NCI-H1694 treated with DMSO at 0.1 percent for 48 hours (cell line): ENCODE results near the gene GIPC2.

Experiments
- DNase-seq: peaks from one replicate; lab custom pipeline; 2025; lab: John Stamatoyannopoulos, UW

The GIPC2 gene

DNA sequence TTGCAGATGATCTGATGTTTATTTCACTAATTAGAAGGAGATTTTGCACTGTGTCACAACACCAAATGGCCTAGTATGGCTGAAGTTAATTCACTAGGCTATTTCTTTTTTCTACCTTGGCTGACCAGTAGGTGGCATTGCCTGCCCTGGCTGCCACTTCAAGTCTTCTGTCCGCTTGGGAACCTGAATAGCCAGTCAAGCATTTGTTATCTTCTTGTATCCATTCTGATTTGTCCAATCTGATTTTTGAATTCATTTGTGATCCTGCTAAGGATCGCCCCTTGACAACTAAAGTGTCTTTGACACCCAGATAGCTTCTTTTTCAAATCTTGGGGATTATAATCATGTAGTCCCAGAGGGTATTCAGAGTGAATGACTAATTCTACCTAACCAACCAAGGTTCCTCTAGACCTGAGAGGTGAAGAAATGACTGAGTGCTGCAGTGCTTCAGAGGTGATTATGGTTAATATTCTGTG is 99.4 kb downstream of the GIPC2 start:
- peak; percentile 55 for DNase-seq

DNA sequence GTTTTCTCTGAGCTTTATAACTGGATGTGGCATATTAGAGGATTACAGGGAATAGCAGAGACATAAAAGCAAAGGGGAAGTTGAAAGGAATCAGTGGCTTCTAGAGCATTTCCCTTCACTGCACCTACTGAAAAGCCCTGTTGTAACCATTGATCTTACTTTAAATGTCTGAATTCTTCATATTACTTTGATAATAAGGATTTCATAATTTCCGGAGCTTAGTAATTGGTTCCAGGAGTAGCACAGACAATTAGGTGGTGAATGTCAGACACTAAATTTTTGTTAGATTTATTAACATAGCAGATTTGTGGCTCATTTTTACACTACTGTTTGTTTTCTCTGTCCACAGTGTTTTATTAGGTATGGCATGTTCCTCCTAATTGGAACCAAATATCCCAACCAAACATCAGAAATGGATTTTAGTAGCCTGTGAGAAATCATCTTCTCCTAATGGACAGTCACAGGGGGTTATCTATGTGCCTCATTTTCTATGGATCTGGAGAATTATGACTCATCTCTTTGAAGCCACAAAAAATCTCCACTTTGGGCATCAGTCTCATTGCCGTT is 100.5 kb downstream of the GIPC2 start:
- no peak for DNase-seq

DNA sequence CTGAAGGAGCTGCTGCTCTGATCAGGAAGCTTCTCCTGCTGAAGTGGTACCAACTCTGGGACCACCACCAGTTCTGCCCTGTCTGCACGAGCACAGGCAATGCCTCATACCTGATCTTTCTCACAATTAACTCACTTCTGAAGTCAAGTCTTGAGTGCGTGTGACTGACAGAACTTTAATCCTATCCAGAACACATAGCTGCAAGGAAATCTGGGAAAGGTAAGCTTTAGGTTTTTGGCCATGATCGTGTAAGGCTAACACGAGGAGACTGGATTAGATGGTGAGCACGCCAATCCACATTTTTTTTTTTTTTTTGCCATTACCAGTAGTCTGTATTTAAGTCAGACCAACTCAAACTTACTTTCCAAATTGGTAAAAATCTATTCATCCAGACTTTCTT is 101.3 kb downstream of the GIPC2 start:
- DNase-seq = no peak

DNA sequence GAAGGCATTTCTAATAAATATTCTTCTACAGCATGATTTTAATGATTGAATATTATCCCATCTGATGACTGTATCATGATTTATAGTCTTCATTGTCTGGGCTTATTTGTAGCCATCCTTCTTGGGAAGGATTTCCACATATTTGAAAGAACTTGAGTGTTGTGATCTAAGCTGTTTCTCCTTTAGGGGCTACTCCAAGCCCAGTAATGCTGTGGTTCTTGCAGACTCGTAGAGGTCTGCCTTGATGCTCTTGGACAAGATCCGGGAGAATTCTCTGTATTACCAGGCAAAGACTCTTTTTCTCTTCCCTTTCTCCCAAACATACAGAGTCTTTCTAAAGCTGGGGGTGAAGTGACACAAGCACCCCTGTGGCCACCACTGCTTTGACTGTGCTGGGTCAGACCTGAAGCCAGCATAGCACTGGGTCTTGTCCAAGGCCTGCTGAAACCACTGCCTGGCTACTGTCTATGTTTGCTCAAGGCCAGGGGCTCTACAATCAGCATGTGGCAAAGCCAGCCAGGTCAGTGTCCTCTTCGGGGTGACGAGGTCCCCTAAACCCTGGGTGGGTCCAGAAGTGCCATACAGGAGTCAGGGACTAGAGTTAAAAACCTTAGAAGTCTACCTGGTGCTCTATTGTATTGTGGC is 107.4 kb downstream of the GIPC2 start:
- no peak for DNase-seq

DNA sequence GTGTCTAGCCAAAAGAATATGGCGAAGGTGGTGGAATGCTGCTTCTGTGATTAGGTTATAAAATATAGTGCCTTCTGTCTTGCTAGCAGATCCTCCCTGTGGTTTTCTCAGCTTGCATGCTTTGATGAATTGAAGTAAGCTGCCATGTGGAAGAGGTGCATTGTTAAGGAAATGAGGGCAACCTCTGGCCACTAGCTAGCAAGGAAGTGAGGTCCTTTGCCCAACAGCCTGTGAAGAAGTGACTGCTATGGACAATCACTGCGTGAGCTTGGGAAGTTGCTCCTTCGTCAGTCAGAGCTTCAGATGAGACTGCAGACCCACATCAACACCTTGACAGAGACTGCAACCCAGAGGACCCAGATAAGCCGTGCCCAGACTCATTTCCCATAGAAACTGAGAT is 109.4 kb downstream of the GIPC2 start:
- DNase-seq = no peak

DNA sequence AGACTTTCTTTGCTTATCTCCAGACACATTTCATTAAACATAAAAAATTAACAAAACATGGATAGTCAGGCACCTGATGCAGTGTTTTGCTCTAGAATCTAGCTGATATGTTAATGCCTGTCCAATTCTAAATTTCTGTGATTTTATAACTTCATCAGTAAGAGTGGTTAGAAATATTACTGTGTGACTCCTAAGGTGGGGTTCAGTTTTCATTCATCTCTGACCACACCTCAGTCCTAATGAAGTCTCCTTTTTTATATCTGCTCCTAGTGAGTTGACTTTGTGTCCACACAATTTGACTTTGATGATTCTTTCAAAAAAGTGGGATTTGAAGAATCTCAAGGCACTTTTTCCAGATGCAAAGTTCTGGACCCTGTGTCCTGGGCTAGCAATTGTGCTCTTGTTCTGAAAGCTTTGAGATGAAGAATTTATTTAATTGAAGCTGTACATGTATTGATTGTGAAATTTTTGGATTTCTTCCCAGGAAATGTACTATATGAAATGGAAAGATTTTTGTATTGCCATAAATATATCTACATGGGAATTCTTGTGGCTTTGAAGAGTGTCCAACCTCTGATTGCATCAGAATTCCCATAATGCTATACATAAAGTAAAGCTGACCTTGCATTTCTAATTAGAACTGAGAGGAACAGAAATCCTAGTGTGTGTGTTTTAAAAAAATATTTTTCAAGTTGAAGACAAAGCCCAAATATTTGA is 111.2 kb downstream of the GIPC2 start:
- no peak for DNase-seq

DNA sequence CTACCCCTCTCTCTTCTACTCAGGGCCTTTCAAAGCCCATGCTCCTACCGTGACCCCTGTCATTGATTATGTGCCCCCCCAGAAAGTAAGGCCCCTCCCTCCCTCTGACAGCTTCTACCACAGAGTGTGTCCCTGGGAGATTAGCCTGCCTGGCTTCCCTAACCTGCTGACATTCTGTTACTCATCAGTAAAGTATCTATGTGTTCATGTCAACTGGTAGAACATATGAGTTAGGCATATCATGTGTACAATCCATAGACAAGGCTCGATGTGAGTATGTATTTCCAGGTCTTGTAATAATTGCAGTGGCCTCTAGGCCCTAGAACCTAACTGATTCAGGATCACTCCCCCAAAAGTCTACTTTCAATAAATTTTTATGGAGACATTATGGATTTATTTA is 120.0 kb downstream of the GIPC2 start:
- DNase-seq = no peak

DNA sequence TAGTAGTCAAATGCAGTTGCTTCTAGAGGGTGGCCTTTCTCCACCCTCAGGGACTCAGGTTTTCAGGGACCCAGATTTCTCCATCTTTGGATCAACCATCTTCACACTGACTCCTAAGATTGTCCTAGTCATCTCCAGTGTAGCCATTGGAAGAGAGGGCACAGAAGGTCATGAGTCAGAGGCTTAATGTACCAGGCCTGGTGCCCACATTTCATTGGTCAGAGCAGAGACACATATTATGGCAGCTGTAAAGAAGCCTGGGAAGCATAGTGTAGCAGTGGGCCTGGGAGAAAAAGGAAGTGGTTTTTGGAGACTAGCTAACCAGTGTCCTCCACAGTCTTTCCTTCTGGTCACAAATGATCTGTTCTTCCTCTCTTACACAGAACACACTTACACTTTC is 122.5 kb downstream of the GIPC2 start:
- no peak for DNase-seq

DNA sequence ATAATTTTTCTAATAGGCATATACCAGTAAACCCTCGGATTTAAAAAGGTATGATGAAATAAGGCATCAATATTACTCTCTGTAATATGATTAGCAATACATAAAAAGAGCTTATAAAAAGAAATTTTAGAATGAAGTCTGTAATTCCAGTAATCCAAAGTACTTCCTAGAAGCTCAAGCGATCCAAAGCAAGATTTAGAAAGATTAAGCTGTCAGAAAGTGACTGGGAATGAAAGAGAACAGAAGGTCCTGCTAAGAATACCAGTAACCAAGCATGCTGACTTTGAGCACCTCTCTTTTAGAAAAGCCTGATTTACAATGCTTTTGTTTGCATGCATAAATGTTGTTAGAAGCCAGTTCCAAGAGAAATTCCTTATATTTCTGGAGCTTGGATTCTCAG is 125.1 kb downstream of the GIPC2 start:
- no peak for DNase-seq

DNA sequence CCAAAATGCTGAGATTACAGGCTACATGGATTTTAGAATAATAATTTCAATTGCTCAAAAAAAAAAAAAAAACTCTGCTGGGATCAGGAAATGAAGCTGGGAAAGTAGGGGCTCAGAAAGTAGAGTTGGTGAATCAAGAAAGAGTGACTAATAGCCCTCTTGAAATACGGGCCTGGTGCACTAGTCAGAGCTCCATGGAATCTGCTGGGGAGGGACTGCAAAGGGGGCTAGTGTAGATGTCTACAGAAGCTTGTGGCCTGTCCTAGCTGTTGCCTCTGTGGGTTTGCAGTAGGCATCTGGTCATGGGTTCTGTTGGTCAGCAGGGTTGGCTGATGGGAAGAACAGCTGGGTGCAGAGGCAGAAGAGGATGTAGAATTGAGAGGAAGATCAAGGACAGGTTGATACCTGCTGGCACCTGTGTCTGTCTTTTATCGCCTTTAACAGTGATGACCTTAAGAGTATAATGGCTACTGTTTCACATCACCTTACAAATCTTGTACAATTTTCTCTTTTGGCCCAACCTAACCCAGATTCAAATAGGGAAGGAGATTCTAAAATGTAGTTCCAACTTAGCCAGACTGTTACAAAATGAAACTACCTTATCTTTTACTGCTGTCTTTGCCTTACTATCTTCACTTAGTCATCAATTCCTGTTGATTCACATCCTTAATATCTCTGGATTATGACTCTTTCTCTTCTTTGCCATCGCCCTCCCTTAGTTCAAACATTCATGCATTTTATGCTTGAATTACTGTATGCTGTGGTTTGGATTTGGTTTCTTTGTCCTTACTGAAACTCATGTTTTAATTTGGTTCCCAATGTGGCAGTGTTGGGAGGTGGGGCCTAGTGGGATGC is 126.2 kb downstream of the GIPC2 start:
- no peak for DNase-seq

DNA sequence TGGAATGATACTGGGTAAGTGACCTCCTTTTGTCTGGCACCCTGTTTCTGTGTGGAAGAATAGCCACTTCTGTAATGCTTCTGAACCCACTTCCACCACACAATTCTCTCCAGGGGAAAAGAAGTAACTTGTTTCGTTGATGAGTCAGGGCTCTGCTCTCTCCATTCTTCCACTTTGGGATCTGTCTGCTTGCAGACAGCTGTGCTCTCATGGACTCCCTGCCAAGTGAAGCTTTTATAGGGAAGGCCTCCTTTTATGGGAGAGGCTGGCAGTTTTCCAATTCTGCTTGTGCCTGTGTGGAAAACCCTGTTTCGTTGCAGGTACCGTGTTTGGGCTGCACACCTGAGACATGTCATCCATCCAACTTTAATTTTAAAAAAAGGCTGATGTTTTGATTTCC is 130.7 kb downstream of the GIPC2 start:
- peak; percentile 33 for DNase-seq

DNA sequence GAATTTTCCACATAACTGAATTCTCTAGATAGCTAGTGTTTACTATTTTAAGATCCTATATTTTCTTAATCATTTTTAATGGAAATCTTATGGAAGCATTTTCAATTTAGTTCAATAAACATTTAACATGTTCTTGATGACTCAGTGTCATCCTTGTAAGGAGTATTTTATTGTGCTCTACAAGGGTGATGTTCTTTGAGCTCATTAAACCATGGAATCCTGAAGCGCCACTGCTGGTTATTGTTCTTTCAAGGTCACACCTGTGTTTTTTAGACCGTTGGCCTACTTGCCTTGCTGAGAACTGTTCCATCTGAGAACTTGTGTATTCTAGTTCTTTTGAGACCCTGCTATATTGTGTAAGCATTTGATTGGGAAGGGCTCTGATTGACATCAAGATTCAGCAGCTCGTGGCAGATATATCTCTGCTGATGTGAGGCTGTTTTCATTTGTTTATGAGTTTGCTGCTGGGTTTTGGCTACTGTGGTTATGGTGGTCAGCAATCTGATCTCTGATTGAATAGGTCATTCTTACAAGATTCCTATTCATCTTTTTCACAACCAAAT is 132.0 kb downstream of the GIPC2 start:
- no peak for DNase-seq

DNA sequence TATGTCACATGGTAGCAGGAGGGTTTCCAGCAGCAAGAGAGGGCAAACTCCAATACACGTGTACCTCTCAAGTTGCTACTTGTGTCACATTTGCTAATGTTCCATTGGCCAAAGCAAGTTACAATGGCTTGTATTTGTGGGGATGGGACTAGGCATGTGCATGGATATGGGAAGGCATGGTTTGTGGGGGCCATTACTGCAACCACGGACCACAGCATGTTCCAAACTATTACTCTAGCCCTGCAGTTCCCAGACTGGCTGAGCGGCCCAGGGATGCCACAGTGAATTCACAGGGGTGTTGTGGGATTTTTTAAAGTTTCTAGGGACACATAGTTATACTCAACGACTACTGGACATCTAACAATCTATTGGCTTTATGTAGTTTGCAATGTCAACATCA is 133.1 kb downstream of the GIPC2 start:
- no peak for DNase-seq

DNA sequence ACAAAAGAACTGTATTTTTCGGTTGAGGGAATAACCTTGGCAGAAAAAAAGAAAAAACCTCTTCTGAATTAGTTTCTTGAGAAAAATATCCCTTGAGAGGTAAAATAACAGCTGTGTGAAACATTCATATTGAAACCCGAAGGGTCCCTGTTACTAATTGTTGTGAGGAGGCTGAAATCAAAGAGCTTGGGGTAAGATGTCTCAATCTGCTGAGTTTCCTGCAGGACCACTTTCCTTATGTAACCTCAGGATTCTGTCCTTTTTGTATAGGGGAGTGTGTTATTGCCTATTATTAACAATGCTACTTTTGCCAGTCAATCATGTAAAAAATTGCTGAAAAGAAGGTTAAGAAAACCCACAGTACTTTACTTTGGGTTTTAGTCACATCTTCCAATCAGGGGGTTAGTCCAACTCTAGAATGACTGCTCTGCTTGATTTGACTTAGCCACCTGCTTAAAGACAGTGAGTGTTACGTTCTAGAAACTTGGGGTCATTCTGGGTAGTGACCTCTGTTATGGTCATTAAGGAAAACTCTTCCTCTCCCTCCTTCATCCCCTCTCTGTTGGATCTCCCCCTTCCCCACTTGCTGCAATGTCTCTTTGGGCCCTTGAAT is 138.8 kb downstream of the GIPC2 start:
- DNase-seq = no peak
